Dermis lymphatic vessel endothelial cell (primary cell): Measurements from ENCODE around the gene ABCA12. TPM values are rescaled to one million over a fixed set of nuclear protein-coding genes. Genes with fewer than 3 reads are reported as not detected.

Experiments
- total RNA-seq: library from RNA; depleted of rRNA; stranded (reverse); fragments of >200 nt; gene quantifications from 2 replicates; pipeline ENCODE4 v1.2.1, GENCODE V29; 2014

Gene ABCA12
- total RNA-seq = not detected in 2 replicates

GRCh38 chr2:215138479-215138878 lies at the start of gene ABCA12:
TSS of gene ABCA12 (minus strand) at chr2:215138626. CDS start at chr2:215138208, 418 bp downstream.

Other genes with a start within 250 kb of the ABCA12 start
- gene ATIC, start 173.4 kb upstream of the ABCA12 start, total RNA-seq = 13.5 and 19.9 TPM in 2 replicates